ENCODE data around the gene HEG1.

- no peak for TF ChIP-seq CTCF (IDR thresholded peaks at IDR 0.05; ENCODE audit: poor library complexity)
- TF ChIP-seq EZH2 (IDR thresholded peaks at IDR 0.05; ENCODE audit: borderline replicate concordance): no peak
- no peak for TF ChIP-seq EZH2phosphoT487 (IDR thresholded peaks at IDR 0.05; ENCODE audit: low read depth, severe bottlenecking, unreplicated experiment)
Measured at GRCh38 chr3:125059488-125060245, 3.9 kb upstream of the HEG1 start.
